Stimulated activated naive CD8-positive, alpha-beta T cell treated with anti-CD3 and anti-CD28 coated beads, Interleukin-15, amount 100 ng/mL, for 72 hours (primary cell): ENCODE results near the gene ANKRD55.
"Not testable (repeated sequence)": the region's sequence is repeated elsewhere in the genome, so short reads cannot be mapped to it uniquely, and the experiment has no call there.

Experiments used
- ATAC-seq: fragments of 150-1000 bp; cut with Tn5 transposase; 2 replicates; pipeline ENCODE4 v1.10.0; 2021; ENCODE audit warnings: mild to moderate bottlenecking, moderate library complexity
- DNase-seq, 2 donors: peaks; one replicate each; pipeline ENCODE4 v3.0.0; 2021 to 2022
- H3K27ac Mint-ChIP-seq, 2 donors: one replicate each; pipeline ENCODE4 v1.8.0; 2022; ENCODE audit warnings: mild to moderate bottlenecking in 2 of 2, mixed read lengths in 2 of 2, moderate library complexity in 2 of 2
- H3K27me3 Mint-ChIP-seq: one replicate; pipeline ENCODE4 v1.8.0; 2022; ENCODE audit warnings: mixed read lengths
- H3K4me1 Mint-ChIP-seq: one replicate; pipeline ENCODE4 v1.8.0; 2022; ENCODE audit warnings: mild to moderate bottlenecking, mixed read lengths
- H3K4me3 Mint-ChIP-seq, 2 donors: one replicate each; pipeline ENCODE4 v1.8.0; 2022; ENCODE audit warnings: mild to moderate bottlenecking in 2 of 2, mixed read lengths in 2 of 2, moderate library complexity in 1 of 2
- H3K9me3 Mint-ChIP-seq, 2 donors: one replicate each; pipeline ENCODE4 v1.8.0; 2022; ENCODE audit warnings: mixed read lengths in 2 of 2

ANKRD55 gene

DNA sequence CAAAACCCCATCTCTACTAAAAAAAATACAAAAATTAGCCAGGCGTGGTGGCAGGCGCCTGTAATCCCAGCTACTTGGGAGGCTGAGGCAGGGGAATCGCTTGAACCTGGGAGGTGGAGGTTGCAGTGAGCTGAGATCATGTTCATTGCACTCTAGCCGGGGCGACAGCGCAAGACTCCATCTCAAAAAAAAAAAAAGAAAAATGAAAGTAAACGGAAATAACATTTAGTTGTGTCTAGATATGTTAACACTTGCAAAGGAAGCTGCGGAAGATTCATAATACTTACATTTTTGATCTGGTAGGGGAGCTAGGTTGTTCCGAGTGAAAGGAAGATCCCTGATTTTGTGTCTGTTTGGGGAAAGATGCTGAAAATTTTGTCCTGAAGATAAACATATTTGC lies 130.9 kb downstream of the ANKRD55 start:
- Mint-ChIP-seq H3K4me1 (peaks cover 78% of the 10 kb centered on the region), H3K4me3 (peak overlapping the region; percentile 42 to 72), H3K27ac (peak overlapping the region; percentile 23 to 86)
- not testable (repeated sequence) for DNase-seq, H3K9me3 Mint-ChIP-seq, H3K27me3 Mint-ChIP-seq, ATAC-seq

DNA sequence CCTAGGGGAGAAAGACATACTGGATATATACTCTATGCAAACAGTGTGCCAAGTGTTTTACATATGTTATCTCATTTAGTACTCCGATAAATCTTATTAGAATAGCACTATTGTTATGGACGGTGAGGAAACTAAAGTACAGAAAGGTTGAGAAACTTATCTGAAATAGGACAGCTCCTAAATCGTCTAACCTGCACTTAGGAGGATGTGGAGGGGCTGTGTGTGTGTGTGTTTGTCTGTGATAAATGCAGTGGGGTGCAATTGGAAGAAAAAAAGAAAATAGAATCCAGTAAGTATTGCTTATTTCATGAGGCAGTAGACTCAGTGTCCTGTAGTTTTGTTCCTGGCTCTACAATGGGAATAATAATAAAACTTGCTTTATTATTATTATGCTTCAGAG lies 131.9 kb downstream of the ANKRD55 start:
- H3K4me1 Mint-ChIP-seq = peaks cover 80% of the 10 kb centered on the region

GRCh38 chr5:56100439-56101176 lies 132.5 kb downstream of the ANKRD55 start:
- Mint-ChIP-seq H3K27ac (peak overlapping the region; percentile 71 to 92), H3K27me3 (no peaks in the 10 kb centered on the region), H3K4me1 (peaks cover 78% of the 10 kb centered on the region), H3K9me3 (peaks cover 0 to 5% of the 10 kb centered on the region in 2 donors), H3K4me3 (peak overlapping the region; percentile 71)
- ATAC-seq (peak; percentile 56), DNase-seq (no peak)

More for the DNA sequence above, 131.9 kb downstream of the ANKRD55 start:
- peak overlapping the region in 1 of 2 donors; percentile 92 for H3K27ac Mint-ChIP-seq
- H3K9me3 Mint-ChIP-seq = peaks cover 0 to 5% of the 10 kb centered on the region in 2 donors
- H3K27me3 Mint-ChIP-seq = no peaks in the 10 kb centered on the region
- DNase-seq (no peak), ATAC-seq (peak; percentile 14)
- H3K4me3 Mint-ChIP-seq = peak overlapping the region; percentile 71

GRCh38 chr5:56099346-56099745 lies 133.8 kb downstream of the ANKRD55 start:
- no peaks in the 10 kb centered on the region for H3K27me3 Mint-ChIP-seq
- peaks cover 0 to 5% of the 10 kb centered on the region in 2 donors for H3K9me3 Mint-ChIP-seq
- ATAC-seq (no peak), DNase-seq (no peak)
- H3K4me3 Mint-ChIP-seq = peak overlapping the region; percentile 30 to 32
- no peak overlapping the region for H3K27ac Mint-ChIP-seq
- peaks cover 78% of the 10 kb centered on the region for H3K4me1 Mint-ChIP-seq

GRCh38 chr5:56097055-56097454 lies 136.1 kb downstream of the ANKRD55 start:
- H3K4me3 Mint-ChIP-seq = no peak overlapping the region
- ATAC-seq (no peak), DNase-seq (no peak)
- H3K27ac Mint-ChIP-seq = no peak overlapping the region
- H3K9me3 Mint-ChIP-seq = peaks cover 0 to 5% of the 10 kb centered on the region in 2 donors
- peaks cover 85% of the 10 kb centered on the region for H3K4me1 Mint-ChIP-seq
- no peaks in the 10 kb centered on the region for H3K27me3 Mint-ChIP-seq

GRCh38 chr5:56095579-56096102 lies 137.5 kb downstream of the ANKRD55 start:
- no peak for ATAC-seq
- H3K27me3 Mint-ChIP-seq = no peaks in the 10 kb centered on the region
- H3K4me1 Mint-ChIP-seq = peaks cover 88% of the 10 kb centered on the region
- H3K4me3 Mint-ChIP-seq = peak overlapping the region; percentile 0 to 74
- H3K27ac Mint-ChIP-seq = peak overlapping the region; percentile 28 to 96
- DNase-seq = no peak
- H3K9me3 Mint-ChIP-seq = peaks cover 0 to 5% of the 10 kb centered on the region in 2 donors

DNA sequence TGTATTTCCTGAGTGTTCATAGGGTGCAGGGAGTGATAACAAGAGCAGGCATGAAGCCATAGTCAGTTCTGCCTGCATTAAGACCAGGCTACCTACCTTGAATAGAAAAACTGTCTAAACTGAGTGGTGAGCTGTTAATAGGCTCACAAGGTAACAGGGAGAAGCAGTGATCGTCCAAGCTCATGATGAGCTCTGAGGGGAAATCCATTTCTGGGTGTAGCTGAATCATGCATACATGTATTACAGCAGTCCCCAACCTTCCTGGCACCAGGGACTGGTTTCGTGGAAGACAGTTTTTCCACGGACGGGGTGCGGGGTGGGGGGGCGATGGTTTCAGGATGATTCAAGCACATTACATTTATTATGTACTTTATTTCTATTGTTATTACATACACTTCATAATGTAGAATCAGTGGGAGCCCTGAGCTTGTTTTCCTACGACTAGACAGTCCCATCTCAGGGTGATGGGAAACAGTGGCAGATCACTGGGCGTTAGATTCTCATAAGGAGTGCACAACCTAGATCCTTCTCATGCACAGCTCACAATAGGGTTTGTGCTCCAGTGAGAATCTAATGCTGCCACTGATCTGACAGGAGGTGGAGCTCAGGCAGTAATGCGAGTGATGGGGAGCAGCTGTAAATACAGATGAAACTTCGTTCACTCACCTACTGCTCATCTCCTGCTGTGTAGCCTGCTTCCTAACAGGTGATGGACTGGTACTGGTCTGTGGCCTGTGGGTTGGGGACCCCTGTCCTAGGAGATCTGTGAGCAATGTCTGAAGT lies 138.4 kb downstream of the ANKRD55 start:
- H3K9me3 Mint-ChIP-seq = peaks cover 0 to 5% of the 10 kb centered on the region in 2 donors
- ATAC-seq (peak; percentile 93), DNase-seq (peak; percentile 23 to 76)
- H3K27ac Mint-ChIP-seq = peak overlapping the region; percentile 89 to 96
- no peaks in the 10 kb centered on the region for H3K27me3 Mint-ChIP-seq
- H3K4me1 Mint-ChIP-seq = peaks cover 88% of the 10 kb centered on the region
- H3K4me3 Mint-ChIP-seq = peak overlapping the region; percentile 22 to 74

DNA sequence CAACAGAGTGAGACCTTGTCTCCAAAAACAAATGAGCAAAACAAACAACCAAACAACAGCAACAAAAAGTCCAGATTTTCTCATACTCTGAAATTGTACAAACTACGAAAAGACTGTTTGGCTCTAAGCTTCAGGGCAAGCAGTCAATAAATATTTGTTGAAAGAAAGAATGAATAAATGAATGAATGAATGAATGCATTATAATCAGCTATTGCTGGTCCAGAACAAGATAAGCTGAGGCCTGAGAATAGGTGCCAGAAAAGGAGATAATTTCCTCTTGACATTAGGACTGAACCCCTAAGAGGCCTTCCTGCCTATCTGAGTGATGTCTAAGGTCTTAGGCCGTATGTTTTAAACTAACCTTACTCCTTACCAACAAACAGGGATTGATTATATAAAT lies 139.2 kb downstream of the ANKRD55 start:
- H3K27ac Mint-ChIP-seq = peak overlapping the region; percentile 65 to 81
- peaks cover 89% of the 10 kb centered on the region for H3K4me1 Mint-ChIP-seq
- H3K9me3 Mint-ChIP-seq = peaks cover 0 to 5% of the 10 kb centered on the region in 2 donors
- DNase-seq (no peak), ATAC-seq (no peak)
- H3K27me3 Mint-ChIP-seq = no peaks in the 10 kb centered on the region
- H3K4me3 Mint-ChIP-seq = peak overlapping the region in 1 of 2 donors; percentile 57

GRCh38 chr5:56092115-56092514 lies 141.0 kb downstream of the ANKRD55 start:
- peak overlapping the region; percentile 68 to 82 for H3K4me3 Mint-ChIP-seq
- peaks cover 0 to 5% of the 10 kb centered on the region in 2 donors for H3K9me3 Mint-ChIP-seq
- no peaks in the 10 kb centered on the region for H3K27me3 Mint-ChIP-seq
- DNase-seq (no peak), ATAC-seq (no peak)
- H3K4me1 Mint-ChIP-seq = peaks cover 83% of the 10 kb centered on the region
- peak overlapping the region; percentile 83 to 98 for H3K27ac Mint-ChIP-seq

DNA sequence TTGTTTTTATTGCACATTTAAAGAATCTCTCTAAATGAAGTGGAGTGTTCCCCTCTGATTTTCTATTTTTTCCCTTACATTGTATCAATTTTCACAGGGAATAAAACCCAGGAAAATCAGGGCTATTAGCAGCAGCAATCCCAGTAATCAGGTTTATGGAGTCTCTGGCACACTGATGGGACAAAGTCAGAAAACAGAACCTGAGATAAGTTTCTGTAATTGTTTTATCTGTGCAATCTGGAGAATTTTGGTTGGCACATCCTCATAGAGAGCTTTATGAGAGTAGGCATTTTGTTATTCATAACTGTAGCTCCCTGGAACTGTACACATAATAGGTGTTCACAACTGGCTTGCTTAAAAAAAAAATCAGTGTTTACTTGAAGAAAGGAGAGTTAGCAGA lies 141.5 kb downstream of the ANKRD55 start:
- ATAC-seq (no peak), DNase-seq (no peak)
- Mint-ChIP-seq H3K27me3 (no peaks in the 10 kb centered on the region), H3K4me1 (peaks cover 83% of the 10 kb centered on the region), H3K27ac (peak overlapping the region; percentile 12 to 84), H3K9me3 (peaks cover 0 to 4% of the 10 kb centered on the region in 2 donors), H3K4me3 (peak overlapping the region; percentile 22 to 82)

GRCh38 chr5:56090793-56091460 lies 142.2 kb downstream of the ANKRD55 start:
- H3K4me3 Mint-ChIP-seq = peak overlapping the region; percentile 27 to 82
- DNase-seq (no peak), ATAC-seq (no peak)
- H3K27ac Mint-ChIP-seq = peak overlapping the region; percentile 93 to 99
- peaks cover 85% of the 10 kb centered on the region for H3K4me1 Mint-ChIP-seq
- no peaks in the 10 kb centered on the region for H3K27me3 Mint-ChIP-seq
- H3K9me3 Mint-ChIP-seq = no peaks in the 10 kb centered on the region

- Mint-ChIP-seq H3K9me3 (no peaks in the 10 kb centered on the region), H3K27ac (peak overlapping the region; percentile 93 to 99), H3K4me3 (peak overlapping the region; percentile 46 to 47), H3K27me3 (no peaks in the 10 kb centered on the region), H3K4me1 (peaks cover 78% of the 10 kb centered on the region)
- ATAC-seq = peak; percentile 96
- peak; percentile 45 to 75 for DNase-seq
Observed at GRCh38 chr5:56088967-56089829, 143.9 kb downstream of the ANKRD55 start.

DNA sequence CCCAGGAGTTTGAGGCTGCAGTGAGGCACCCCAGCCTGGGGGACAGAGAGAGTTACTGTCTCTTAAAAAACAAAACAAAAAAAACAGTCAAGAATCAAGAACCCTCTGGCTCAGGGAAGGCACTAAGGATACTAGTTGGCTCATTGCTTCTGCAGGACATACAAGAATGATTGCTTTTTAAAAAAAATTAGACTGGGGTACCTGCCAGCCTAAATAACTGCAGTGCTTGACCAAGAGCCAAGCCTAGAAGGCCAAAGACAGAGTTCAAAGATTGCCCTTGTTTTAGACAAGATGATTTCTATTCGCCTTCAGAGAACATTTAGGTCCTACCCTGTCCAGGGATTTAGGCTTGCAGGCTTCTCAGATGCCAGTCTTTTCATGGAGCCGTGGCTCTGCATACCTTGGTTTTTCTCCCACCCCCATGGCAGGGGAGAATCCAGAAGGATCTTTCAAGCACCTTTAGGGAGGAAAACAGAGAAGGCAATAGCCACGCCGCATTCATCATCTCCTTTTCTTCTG lies 144.6 kb downstream of the ANKRD55 start:
- Mint-ChIP-seq H3K27ac (peak overlapping the region in 1 of 2 donors; percentile 99), H3K4me1 (peaks cover 73% of the 10 kb centered on the region), H3K27me3 (no peaks in the 10 kb centered on the region), H3K4me3 (peak overlapping the region in 1 of 2 donors; percentile 47), H3K9me3 (peaks cover 0 to 2% of the 10 kb centered on the region in 2 donors)
- DNase-seq = no peak
- no peak for ATAC-seq

GRCh38 chr5:56085193-56085592 lies 147.9 kb downstream of the ANKRD55 start:
- Mint-ChIP-seq H3K27ac (no peak overlapping the region), H3K27me3 (no peaks in the 10 kb centered on the region), H3K9me3 (peaks cover 0 to 3% of the 10 kb centered on the region in 2 donors), H3K4me1 (peaks cover 71% of the 10 kb centered on the region), H3K4me3 (peak overlapping the region in 1 of 2 donors; percentile 44)
- no peak for ATAC-seq
- DNase-seq = no peak
